ENCODE measurements around the gene CHCHD3.
A peak's percentile ranks its signal among the peaks of the same experiment; 100 is the strongest.

CHCHD3 gene

GRCh38 chr7:132776048-132776620, 305.8 kb downstream of the CHCHD3 start:
- no peak overlapping the region for H3K4me3 ChIP-seq (ENCODE audit: low read depth, low read length)
- DNase-seq (ENCODE audit: low read depth): no peak
- no peak for TF ChIP-seq CTCF (conservative IDR thresholded peaks at IDR 0.05; ENCODE audit: low read depth, low read length)

- H3K4me3 ChIP-seq (ENCODE audit: low read depth, low read length): no peak overlapping the region
- peak; percentile 47 for DNase-seq (ENCODE audit: low read depth)
- no peak for TF ChIP-seq CTCF (conservative IDR thresholded peaks at IDR 0.05; ENCODE audit: low read depth, low read length)
Observed at GRCh38 chr7:132773527-132773956, 308.3 kb downstream of the CHCHD3 start.

- no peak for DNase-seq (ENCODE audit: low read depth)
- H3K4me3 ChIP-seq (ENCODE audit: low read depth, low read length): no peak overlapping the region
- no peak for TF ChIP-seq CTCF (conservative IDR thresholded peaks at IDR 0.05; ENCODE audit: low read depth, low read length)
Observed at GRCh38 chr7:132771301-132771730, 310.6 kb downstream of the CHCHD3 start.

GRCh38 chr7:132770055-132770454, 311.8 kb downstream of the CHCHD3 start:
- H3K4me3 ChIP-seq (ENCODE audit: low read depth, low read length): no peak overlapping the region
- TF ChIP-seq CTCF (conservative IDR thresholded peaks at IDR 0.05; ENCODE audit: low read depth, low read length): no peak
- no peak for DNase-seq (ENCODE audit: low read depth)

GRCh38 chr7:132769280-132769679, 312.6 kb downstream of the CHCHD3 start:
- no peak overlapping the region for H3K4me3 ChIP-seq (ENCODE audit: low read depth, low read length)
- no peak for DNase-seq (ENCODE audit: low read depth)
- TF ChIP-seq CTCF (conservative IDR thresholded peaks at IDR 0.05; ENCODE audit: low read depth, low read length): no peak

GRCh38 chr7:132768099-132768498, 313.8 kb downstream of the CHCHD3 start:
- TF ChIP-seq CTCF (conservative IDR thresholded peaks at IDR 0.05; ENCODE audit: low read depth, low read length): no peak
- DNase-seq (ENCODE audit: low read depth): no peak
- H3K4me3 ChIP-seq (ENCODE audit: low read depth, low read length): no peak overlapping the region

- DNase-seq (ENCODE audit: low read depth): no peak
- no peak overlapping the region for H3K4me3 ChIP-seq (ENCODE audit: low read depth, low read length)
- TF ChIP-seq CTCF (conservative IDR thresholded peaks at IDR 0.05; ENCODE audit: low read depth, low read length): no peak
Observed at GRCh38 chr7:132767378-132767777, 314.5 kb downstream of the CHCHD3 start.
